ENCODE measurements around the gene LSP1. TPM values are rescaled to one million over a fixed set of nuclear protein-coding genes. Genes with fewer than 3 reads are reported as not detected.

Gene LSP1
- total and polyA plus RNA-seq, 2 donors (not counting 1 experiment from before 2014, with no cell fraction given), result 0.19 to 1.8 TPM

DNA sequence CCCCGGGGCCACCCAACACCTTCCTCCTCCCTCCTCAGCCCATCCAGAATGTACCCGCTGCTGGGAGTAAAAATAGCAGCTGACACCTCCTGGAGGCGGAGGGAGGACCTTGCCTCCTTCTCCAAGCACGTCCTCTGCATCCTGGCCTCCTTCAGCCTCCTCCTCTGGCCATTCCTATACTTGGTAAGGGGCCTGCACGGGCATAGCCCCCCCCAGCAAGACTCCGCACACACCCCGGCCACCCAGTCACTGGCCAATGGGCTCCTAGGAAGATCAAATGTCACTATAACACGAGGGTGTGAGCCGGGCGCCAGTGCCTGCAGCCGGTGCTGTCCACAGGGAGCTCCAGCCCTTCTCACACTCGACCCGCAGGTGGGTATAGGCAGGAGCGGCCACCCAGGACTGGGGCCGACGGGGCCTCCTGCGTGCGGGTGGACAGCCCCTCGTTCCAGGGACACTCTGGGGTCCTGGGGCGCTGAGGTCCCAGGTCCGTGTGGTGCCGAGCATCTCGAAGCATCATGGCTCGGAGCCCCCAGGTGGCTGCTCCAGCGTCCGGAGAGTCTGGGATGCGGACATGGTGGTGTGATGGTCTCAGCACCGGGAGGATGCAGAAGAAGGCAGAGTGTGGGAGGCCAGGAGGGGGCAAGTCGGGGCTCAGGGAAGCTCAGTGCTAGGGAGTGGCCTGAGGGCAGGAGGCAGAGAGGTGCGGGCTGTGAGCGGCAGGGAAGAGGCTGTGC lies 66.7 kb downstream of the LSP1 start, which contains the start of gene TNNT3:
TNNT3 (plus strand) TSS at position 313 of the 737 bp plus-strand sequence. CDS start 3,172 bp downstream, outside the sequence.
- Histone ChIP-seq H2AFZ (ENCODE audit: low read length) (no peak within 1 kb of the TSS), H4K20me1 (ENCODE audit: control insufficient read depth, extremely low read depth, insufficient read depth, low read length) (no peaks in the 10 kb centered on the region), H3K9ac (ENCODE audit: insufficient read depth, low read length) (no peak within 1 kb of the TSS), H3K4me3 (replicated peaks in 1 of 4; ENCODE audit: control extremely low read depth in 1 of 4, insufficient read depth in 1 of 4, low read depth in 3 of 4, low read length in 4 of 4) (no peak within 1 kb of the TSS), H3K27ac (ENCODE audit: insufficient read depth, low read length) (no peak within 1 kb of the TSS), H3K79me2 (ENCODE audit: control insufficient read depth, insufficient read depth, low read length) (no peaks in the 10 kb centered on the region), H3K4me1 (ENCODE audit: control insufficient read depth, extremely low read depth, insufficient read depth, low read length) (no peaks in the 10 kb centered on the region), H3K9me3 (ENCODE audit: control insufficient read depth, insufficient read depth, low read depth, low read length) (no peaks in the 10 kb centered on the region), H3K27me3 (ENCODE audit: control insufficient read depth, insufficient read depth, low read length) (no peaks in the 10 kb centered on the region), H3K4me2 (ENCODE audit: extremely low read depth, insufficient read depth, low read length) (no peak within 1 kb of the TSS), H3K36me3 (ENCODE audit: control insufficient read depth, insufficient read depth, low read length) (no peaks in the 10 kb centered on the region)
- DNase-seq (ENCODE audit: low read depth in 2 of 2), result no peak
- TF ChIP-seq CTCF (conservative IDR thresholded peaks at IDR 0.05 in 1 of 2, IDR thresholded peaks at IDR 0.05 in 1 of 2; ENCODE audit: low read depth in 1 of 2, low read length in 2 of 2) (no peak), EZH2 (IDR thresholded peaks at IDR 0.05; ENCODE audit: low read length, missing control alignments) (no peak)

DNA sequence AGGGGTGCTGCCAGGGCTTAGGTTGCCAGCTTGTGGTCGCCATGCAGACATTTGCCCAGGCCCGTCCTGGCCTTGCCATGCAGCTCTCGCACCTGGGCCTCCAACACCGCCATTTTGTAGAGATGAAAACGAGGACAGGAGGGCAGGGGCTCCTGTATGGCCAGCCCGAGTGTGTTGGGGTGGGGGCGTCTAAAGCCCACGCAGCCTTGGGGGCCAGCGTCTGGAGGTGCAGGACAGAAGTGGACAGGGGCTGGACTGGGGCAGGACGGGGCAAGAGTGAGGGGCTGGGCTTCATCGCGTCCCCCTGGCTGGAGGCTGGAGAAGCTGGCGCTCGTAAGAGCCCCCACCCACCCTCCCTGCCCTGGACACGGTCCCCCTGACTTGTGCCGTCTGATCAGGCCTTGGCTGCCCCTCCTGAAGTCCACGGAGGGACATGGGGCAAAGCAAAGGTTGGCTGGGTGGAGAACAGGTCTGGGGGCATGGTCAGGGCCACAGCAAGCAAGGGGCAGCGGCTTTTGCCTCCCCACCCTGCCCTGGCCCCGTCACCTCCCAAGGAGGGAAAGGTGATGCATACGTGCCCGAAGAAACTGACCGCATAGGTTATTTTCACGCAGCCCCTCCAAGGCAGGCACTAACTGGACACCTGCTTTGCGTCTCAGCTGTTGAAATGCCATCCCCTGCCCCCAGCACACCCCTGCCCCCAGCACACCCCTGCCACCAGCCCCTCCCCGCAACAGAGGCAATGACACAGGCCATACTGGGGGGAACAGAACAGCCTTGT lies 67.4 kb downstream of the LSP1 start:
- Histone ChIP-seq H3K4me2 (ENCODE audit: extremely low read depth, insufficient read depth, low read length) (no peak overlapping the region), H4K20me1 (ENCODE audit: control insufficient read depth, extremely low read depth, insufficient read depth, low read length) (no peaks in the 10 kb centered on the region), H3K27ac (ENCODE audit: insufficient read depth, low read length) (no peak overlapping the region), H3K27me3 (ENCODE audit: control insufficient read depth, insufficient read depth, low read length) (no peaks in the 10 kb centered on the region), H3K9me3 (ENCODE audit: control insufficient read depth, insufficient read depth, low read depth, low read length) (no peaks in the 10 kb centered on the region), H3K4me3 (replicated peaks in 1 of 4; ENCODE audit: control extremely low read depth in 1 of 4, insufficient read depth in 1 of 4, low read depth in 3 of 4, low read length in 4 of 4) (no peak overlapping the region), H3K36me3 (ENCODE audit: control insufficient read depth, insufficient read depth, low read length) (no peaks in the 10 kb centered on the region), H3K79me2 (ENCODE audit: control insufficient read depth, insufficient read depth, low read length) (no peaks in the 10 kb centered on the region), H3K9ac (ENCODE audit: insufficient read depth, low read length) (no peak overlapping the region), H2AFZ (ENCODE audit: low read length) (no peak overlapping the region), H3K4me1 (ENCODE audit: control insufficient read depth, extremely low read depth, insufficient read depth, low read length) (no peaks in the 10 kb centered on the region)
- TF ChIP-seq EZH2 (IDR thresholded peaks at IDR 0.05; ENCODE audit: low read length, missing control alignments), result no peak
- TF ChIP-seq CTCF (conservative IDR thresholded peaks at IDR 0.05 in 1 of 2, IDR thresholded peaks at IDR 0.05 in 1 of 2; ENCODE audit: low read depth in 1 of 2, low read length in 2 of 2), result no peak
- no peak for DNase-seq (ENCODE audit: low read depth in 2 of 2)

- H3K9me3 ChIP-seq (ENCODE audit: control insufficient read depth, insufficient read depth, low read depth, low read length), result no peaks in the 10 kb centered on the region
- no peaks in the 10 kb centered on the region for H3K27me3 ChIP-seq (ENCODE audit: control insufficient read depth, insufficient read depth, low read length)
- no peaks in the 10 kb centered on the region for H3K79me2 ChIP-seq (ENCODE audit: control insufficient read depth, insufficient read depth, low read length)
- no peak overlapping the region for H3K27ac ChIP-seq (ENCODE audit: insufficient read depth, low read length)
- TF ChIP-seq EZH2 (IDR thresholded peaks at IDR 0.05; ENCODE audit: low read length, missing control alignments), result no peak
- TF ChIP-seq CTCF (conservative IDR thresholded peaks at IDR 0.05 in 1 of 2, IDR thresholded peaks at IDR 0.05 in 1 of 2; ENCODE audit: low read depth in 1 of 2, low read length in 2 of 2), result no peak
- H4K20me1 ChIP-seq (ENCODE audit: control insufficient read depth, extremely low read depth, insufficient read depth, low read length), result no peaks in the 10 kb centered on the region
- H3K36me3 ChIP-seq (ENCODE audit: control insufficient read depth, insufficient read depth, low read length), result no peaks in the 10 kb centered on the region
- H3K4me1 ChIP-seq (ENCODE audit: control insufficient read depth, extremely low read depth, insufficient read depth, low read length), result no peaks in the 10 kb centered on the region
- no peak overlapping the region for H3K4me3 ChIP-seq (replicated peaks in 1 of 4; ENCODE audit: control extremely low read depth in 1 of 4, insufficient read depth in 1 of 4, low read depth in 3 of 4, low read length in 4 of 4)
- DNase-seq (ENCODE audit: low read depth in 2 of 2), result no peak
- H2AFZ ChIP-seq (ENCODE audit: low read length), result no peak overlapping the region
- H3K9ac ChIP-seq (ENCODE audit: insufficient read depth, low read length), result no peak overlapping the region
- no peak overlapping the region for H3K4me2 ChIP-seq (ENCODE audit: extremely low read depth, insufficient read depth, low read length)
Measured at GRCh38 chr11:1920909-1921573, 68.2 kb downstream of the LSP1 start.

All from fibroblast of lung (primary cell).